Subcutaneous abdominal adipose tissue (tissue), 5 donors: ENCODE data around the gene RFTN1.

ENCODE experiments used
- H3K27ac ChIP-seq: one replicate; pipeline ENCODE4 v1.7.0; 2013; ENCODE audit warnings: low read depth, mild to moderate bottlenecking, inconsistent platforms, low read length, moderate library complexity
- H3K27me3 ChIP-seq, 5 donors: one replicate each; pipeline ENCODE4 v1.7.0; 2013; ENCODE audit warnings: low read length in 5 of 5, inconsistent platforms in 1 of 5; ENCODE audit not compliant: control insufficient read depth in 5 of 5, insufficient read depth in 4 of 5
- H3K36me3 ChIP-seq, 5 donors: one replicate each; pipeline ENCODE4 v1.7.0; 2013; ENCODE audit warnings: low read length in 5 of 5; ENCODE audit not compliant: control insufficient read depth in 5 of 5, insufficient read depth in 5 of 5
- H3K4me1 ChIP-seq, 5 donors: one replicate each; pipeline ENCODE4 v1.7.0; 2013; ENCODE audit warnings: low read length in 5 of 5, mild to moderate bottlenecking in 3 of 5, moderate library complexity in 1 of 5; ENCODE audit not compliant: control insufficient read depth in 5 of 5, insufficient read depth in 5 of 5
- H3K4me3 ChIP-seq, 5 donors: one replicate each; pipeline ENCODE4 v1.7.0; 2013; ENCODE audit warnings: low read length in 5 of 5, low read depth in 1 of 5
- H3K9ac ChIP-seq, 5 donors: one replicate each; pipeline ENCODE4 v1.7.0; 2013; ENCODE audit warnings: low read length in 5 of 5, mild to moderate bottlenecking in 4 of 5, moderate library complexity in 3 of 5
- H3K9me3 ChIP-seq, 5 donors: one replicate each; pipeline ENCODE4 v1.7.0; 2013; ENCODE audit warnings: low read length in 5 of 5; ENCODE audit not compliant: control insufficient read depth in 5 of 5
- donor health status: healthy.
- donor health status: healthy.
- donor health status: healthy.
- donor health status: healthy.
- donor health status: healthy.

The RFTN1 gene

GRCh38 chr3:16290007-16290826 is 223.3 kb downstream of the RFTN1 start:
- peak overlapping the region; percentile 18 for H3K27ac ChIP-seq
- peaks cover 0 to 5% (median 0%) of the 10 kb centered on the region in 5 donors for H3K9me3 ChIP-seq
- peaks cover 0 to 3% (median under 1%) of the 10 kb centered on the region in 5 donors for H3K36me3 ChIP-seq
- H3K4me3 ChIP-seq: no peak overlapping the region
- H3K27me3 ChIP-seq: no peaks in the 10 kb centered on the region
- peaks cover 6 to 51% (median 39%) of the 10 kb centered on the region in 5 donors for H3K4me1 ChIP-seq
- peak overlapping the region in 1 of 5 donors; percentile 23 for H3K9ac ChIP-seq

GRCh38 chr3:16289144-16289889 is 224.2 kb downstream of the RFTN1 start:
- Histone ChIP-seq H3K9me3 (peaks cover 0 to 5% (median 0%) of the 10 kb centered on the region in 5 donors), H3K4me1 (peaks cover 6 to 51% (median 39%) of the 10 kb centered on the region in 5 donors), H3K9ac (peak overlapping the region in 3 of 5 donors; percentile 7 to 44 (median 22)), H3K27me3 (no peaks in the 10 kb centered on the region), H3K27ac (peak overlapping the region; percentile 18), H3K36me3 (peaks cover 0 to 3% (median 0%) of the 10 kb centered on the region in 5 donors), H3K4me3 (no peak overlapping the region)

- peaks cover 0 to 3% (median 2%) of the 10 kb centered on the region in 5 donors for H3K36me3 ChIP-seq
- peak overlapping the region; percentile 18 for H3K27ac ChIP-seq
- peaks cover 0 to 3% (median 0%) of the 10 kb centered on the region in 5 donors for H3K9me3 ChIP-seq
- H3K27me3 ChIP-seq: no peaks in the 10 kb centered on the region
- H3K9ac ChIP-seq: peak overlapping the region in 2 of 5 donors; percentile 6 to 44
- H3K4me3 ChIP-seq: no peak overlapping the region
- H3K4me1 ChIP-seq: peaks cover 6 to 51% (median 39%) of the 10 kb centered on the region in 5 donors
Observed at GRCh38 chr3:16288664-16289063, 224.8 kb downstream of the RFTN1 start.

- Histone ChIP-seq H3K36me3 (peaks cover 0 to 14% (median 3%) of the 10 kb centered on the region in 5 donors), H3K4me1 (peaks cover 6 to 51% (median 39%) of the 10 kb centered on the region in 5 donors), H3K9me3 (no peaks in the 10 kb centered on the region), H3K27ac (peak overlapping the region; percentile 32), H3K27me3 (no peaks in the 10 kb centered on the region), H3K9ac (no peak overlapping the region), H3K4me3 (no peak overlapping the region)
Observed at GRCh38 chr3:16286751-16287543, 226.6 kb downstream of the RFTN1 start.

GRCh38 chr3:16286161-16286560 is 227.3 kb downstream of the RFTN1 start:
- no peaks in the 10 kb centered on the region for H3K27me3 ChIP-seq
- peaks cover 0 to 14% (median 3%) of the 10 kb centered on the region in 5 donors for H3K36me3 ChIP-seq
- H3K4me1 ChIP-seq: peaks cover 6 to 51% (median 39%) of the 10 kb centered on the region in 5 donors
- H3K9ac ChIP-seq: no peak overlapping the region
- no peak overlapping the region for H3K4me3 ChIP-seq
- peak overlapping the region; percentile 32 for H3K27ac ChIP-seq
- no peaks in the 10 kb centered on the region for H3K9me3 ChIP-seq

GRCh38 chr3:16284633-16285032 is 228.9 kb downstream of the RFTN1 start:
- H3K27me3 ChIP-seq: no peaks in the 10 kb centered on the region
- H3K4me3 ChIP-seq: no peak overlapping the region
- peaks cover 6 to 41% (median 40%) of the 10 kb centered on the region in 5 donors for H3K4me1 ChIP-seq
- peaks cover 0 to 14% (median 3%) of the 10 kb centered on the region in 5 donors for H3K36me3 ChIP-seq
- no peak overlapping the region for H3K9ac ChIP-seq
- no peaks in the 10 kb centered on the region for H3K9me3 ChIP-seq
- H3K27ac ChIP-seq: no peak overlapping the region

GRCh38 chr3:16280671-16281070 is 232.8 kb downstream of the RFTN1 start:
- Histone ChIP-seq H3K27me3 (no peaks in the 10 kb centered on the region), H3K36me3 (peaks cover 0 to 19% (median 7%) of the 10 kb centered on the region in 5 donors), H3K4me3 (no peak overlapping the region), H3K9ac (no peak overlapping the region), H3K4me1 (peaks cover 0 to 28% (median 14%) of the 10 kb centered on the region in 5 donors), H3K9me3 (no peaks in the 10 kb centered on the region), H3K27ac (no peak overlapping the region)

- peak overlapping the region in 1 of 5 donors; percentile 1 for H3K4me3 ChIP-seq
- peaks cover 0 to 19% (median 8%) of the 10 kb centered on the region in 5 donors for H3K36me3 ChIP-seq
- no peaks in the 10 kb centered on the region for H3K27me3 ChIP-seq
- H3K27ac ChIP-seq: no peak overlapping the region
- H3K4me1 ChIP-seq: peaks cover 0 to 28% (median 14%) of the 10 kb centered on the region in 5 donors
- no peak overlapping the region for H3K9ac ChIP-seq
- no peaks in the 10 kb centered on the region for H3K9me3 ChIP-seq
Observed at GRCh38 chr3:16279010-16279801, 234.3 kb downstream of the RFTN1 start.

GRCh38 chr3:16277471-16277870 is 236.0 kb downstream of the RFTN1 start:
- H3K9ac ChIP-seq: no peak overlapping the region
- H3K9me3 ChIP-seq: no peaks in the 10 kb centered on the region
- H3K4me1 ChIP-seq: peaks cover 0 to 30% (median 14%) of the 10 kb centered on the region in 5 donors
- no peaks in the 10 kb centered on the region for H3K27me3 ChIP-seq
- peaks cover 0 to 8% (median 4%) of the 10 kb centered on the region in 5 donors for H3K36me3 ChIP-seq
- H3K4me3 ChIP-seq: no peak overlapping the region
- H3K27ac ChIP-seq: no peak overlapping the region
